Stimulated activated CD8-positive, alpha-beta memory T cell treated with anti-CD3 and anti-CD28 coated beads, Interleukin-7, amount 100 ng/mL, for 48 hours (primary cell): ENCODE results near the gene NUCB2.

Source experiments
- DNase-seq, 2 donors: peaks; one replicate each; pipeline ENCODE4 v3.0.0-alpha.2; 2020; ENCODE audit warnings: low read depth in 1 of 2; ENCODE audit errors: extremely low read depth in 1 of 2

Gene NUCB2

DNA sequence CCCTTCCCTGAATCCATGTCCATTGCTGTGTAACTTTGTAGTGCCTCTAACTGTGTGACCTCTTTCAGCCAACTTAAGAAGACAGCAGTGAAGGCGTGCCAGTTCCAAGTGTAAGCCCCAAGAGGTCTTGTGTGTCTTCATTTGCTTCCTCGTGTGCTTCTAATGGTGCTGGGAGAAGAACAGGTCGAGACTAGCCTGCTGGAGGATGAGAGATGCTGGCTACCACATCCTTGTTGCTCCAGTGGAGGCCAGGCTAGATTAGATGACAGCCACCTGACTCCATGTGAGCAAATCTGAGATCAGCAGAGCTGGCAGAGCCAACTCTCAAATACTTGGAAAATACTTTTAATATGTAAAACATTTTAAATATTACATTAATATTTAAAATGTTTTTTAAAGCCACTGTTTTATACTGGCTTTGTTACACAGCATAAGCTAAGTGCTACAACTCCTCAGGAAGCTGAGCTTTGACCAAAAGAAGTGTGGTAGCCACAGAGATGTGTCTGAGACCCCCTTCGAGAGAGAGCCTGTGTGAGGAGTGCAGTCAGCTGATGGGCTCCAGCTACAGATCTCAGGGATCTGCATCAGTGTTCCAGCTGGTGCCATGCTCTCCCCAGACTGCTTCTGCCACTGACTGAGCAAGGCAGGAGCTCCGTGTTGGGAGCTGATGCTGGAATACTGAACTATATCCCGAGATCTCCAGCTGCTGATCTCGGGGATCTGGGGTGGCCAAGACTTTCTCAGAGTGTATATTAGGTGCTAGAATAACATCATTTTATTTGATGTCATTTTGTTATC, 103.0 kb downstream of the NUCB2 start:
- no peak for DNase-seq

GRCh38 chr11:17381156-17381555, 104.6 kb downstream of the NUCB2 start:
- no peak for DNase-seq
